Fibroblast of mammary gland (primary cell): ENCODE measurements around the gene STX4.

Source experiments
- DNase-seq: peaks from one replicate; pipeline ENCODE4 v3.0.0-alpha.2; 2010; ENCODE audit warnings: low read depth
- H3K4me3 ChIP-seq: 2 replicates; pipeline ENCODE4 v1.5.1; 2011; ENCODE audit warnings: low read depth, mild to moderate bottlenecking, low read length, moderate library complexity; ENCODE audit not compliant: control insufficient read depth
- CTCF ChIP-seq: conservative IDR thresholded peaks from 2 replicates; pipeline ENCODE4 v1.5.1; 2011; ENCODE audit warnings: low read depth, low read length, inconsistent platforms; ENCODE audit not compliant: control insufficient read depth, insufficient read depth

Gene STX4

GRCh38 chr16:31000671-31001382, 32.5 kb upstream of the STX4 start:
- DNase-seq: no peak
- no peak for TF ChIP-seq CTCF
- no peak overlapping the region for H3K4me3 ChIP-seq

- TF ChIP-seq CTCF: no peak
- no peak for DNase-seq
- no peak overlapping the region for H3K4me3 ChIP-seq
These were observed 31.7 kb upstream of the STX4 start for GRCh38 chr16:31001507-31002249.

GRCh38 chr16:31002250-31002700, 31.1 kb upstream of the STX4 start:
- DNase-seq: no peak
- no peak overlapping the region for H3K4me3 ChIP-seq
- TF ChIP-seq CTCF: no peak

GRCh38 chr16:31002862-31003341, 30.5 kb upstream of the STX4 start:
- DNase-seq: no peak
- H3K4me3 ChIP-seq: no peak overlapping the region
- no peak for TF ChIP-seq CTCF

- TF ChIP-seq CTCF: no peak
- no peak overlapping the region for H3K4me3 ChIP-seq
- DNase-seq: no peak
These were observed 29.6 kb upstream of the STX4 start for GRCh38 chr16:31003744-31004143.

- DNase-seq: no peak
- no peak overlapping the region for H3K4me3 ChIP-seq
- TF ChIP-seq CTCF: no peak
These were observed 28.7 kb upstream of the STX4 start for GRCh38 chr16:31004658-31005057.
